Heart right ventricle (tissue), 16 donors: Measurements from ENCODE around the gene PRKACB. TPM values are rescaled to one million over a fixed set of nuclear protein-coding genes. Genes with fewer than 3 reads are reported as not detected.

Experiments
- ATAC-seq, 8 donors: fragments of 200-7000 bp; cut with Tn5 transposase; one replicate each; pipeline ENCODE4 v1.9.1; 2020; ENCODE audit warnings: mild to moderate bottlenecking in 8 of 8, moderate library complexity in 8 of 8, moderate number of reproducible peaks in 1 of 8
- DNase-seq, 2 donors: peaks; one replicate each; pipeline ENCODE4 v3.0.0-alpha.2; 2020
- H3K27ac ChIP-seq, 10 donors: fragments of 200-600 bp; sonication (generic) in 2 of 10; one replicate each; pipeline versions ENCODE4 v1.5.0 to v1.8.0; 2020 to 2022; ENCODE audit warnings: mild to moderate bottlenecking in 3 of 10
- H3K27me3 ChIP-seq, 7 donors: fragments of 200-600 bp; one replicate each; pipeline ENCODE4 v1.8.0; 2021 to 2022; ENCODE audit warnings: mild to moderate bottlenecking in 2 of 7
- H3K36me3 ChIP-seq, 9 donors: fragments of 200-600 bp; sonication (generic) in 1 of 9; one replicate each; pipeline versions ENCODE4 v1.5.0 to v1.8.0; 2020 to 2022; ENCODE audit warnings: mild to moderate bottlenecking in 2 of 9
- H3K4me1 ChIP-seq, 9 donors: fragments of 200-600 bp; sonication (generic) in 1 of 9; one replicate each; pipeline versions ENCODE4 v1.5.0 to v1.8.0; 2020 to 2022; ENCODE audit warnings: mild to moderate bottlenecking in 4 of 9
- H3K4me3 ChIP-seq, 10 donors: fragments of 200-600 bp; sonication (generic) in 2 of 10; one replicate each; pipeline versions ENCODE4 v1.5.0 to v1.8.0; 2020 to 2022; ENCODE audit warnings: mild to moderate bottlenecking in 7 of 10, moderate library complexity in 2 of 10
- H3K9me3 ChIP-seq, 11 donors: fragments of 200-600 bp in 10 of 11; sonication (generic) in 2 of 11; one replicate each; pipeline versions ENCODE4 v1.5.0 to v1.8.0; 2013 to 2022; ENCODE audit warnings: mild to moderate bottlenecking in 2 of 11, control low read depth in 1 of 11, moderate library complexity in 1 of 11
- WGBS, 2 donors: extraction: QIAGEN DNeasy Blood & Tissue Kit; methylation state at CpG; one replicate each; pipeline ENCODE4 v1.1.7; 2013; ENCODE audit warnings: inconsistent platforms in 1 of 2; 5-methylcytosine and 5-hydroxymethylcytosine counted together
- intact Hi-C, 10 donors: fragments of 100-400 bp; cut with DNase I; formaldehyde crosslinking; loops; one replicate each; pipeline versions ENCODE4 v1.11.1 to v1.14.2; 2022
- polyA plus RNA-seq, 2 donors: library from polyadenylated mRNA; stranded (reverse); fragments of 200-250 nt; gene quantifications; one replicate each; pipeline ENCODE4 v1.2.3, GENCODE V29; 2013
- total RNA-seq, 10 donors: library from RNA; stranded (reverse); fragmentation: NEBNext Ultra II Directional in 3 of 10; extraction: Animal tissue kit (Norgen Biotek cat#: 25700) in 3 of 10; gene quantifications; one replicate each; pipeline versions ENCODE4 v1.2.1 to v1.2.4, GENCODE V29; 2021 to 2023
- TF ChIP-seq, protein P1 (sequence below), 9 donors: fragments of 200-600 bp; sonication (generic) in 2 of 9; IDR thresholded peaks; one replicate each; pipeline versions ENCODE4 v1.5.0 to v1.8.0; 2021 to 2022; ENCODE audit warnings: antibody characterized with exemption in 9 of 9, mild to moderate bottlenecking in 5 of 9, moderate library complexity in 1 of 9
- donor health status: Arrhythmogenic right ventricular cardiomyopathy.
- donor health status: ischemic (EF 13 %, LVEDD 7.1; RV severe dilation, severe dysfunction).
- donor health status: healthy with polysubstance abuse.
- donor health status: DM: no; HTN: yes; CAD: no.
- donor health status: DM: no; HTN: no; CAD: no.
- donor health status: ischemic (EF 25% LVEDD 6.9; RV normal size, moderate dysfunction).
- donor health status: ischemic (EF 25% LVEDD 5.7; RV mildly dilated, moderate dysfunction).
- donor health status: healthy.
- donor health status: DM: yes; HTN: yes; CAD: no.
- donor health status: Ischemic cardiomyopathy.
- donor health status: ischemic (EF 35%, LVEDD 5.7; RV mildly dilated, moderate dysfunction).
- donor health status: nonischemic (EF 11% LVEDD 7.7; RV severe dilation, severe dysfunction).
- donor health status: DM: yes; HTN: yes; CAD: no.
- donor health status: PGD.
- donor health status: ischemic (EF 29% LVEDD 5.4; RV normal size, mild dysfunction).
- donor health status: nonischemic (EF 23%, LVEDD 6.1; RV moderate dilation, normal function).

PRKACB gene
- total and polyA plus RNA-seq, 12 donors: 6.4 to 49.1 (median 39.6) TPM

- Histone ChIP-seq H3K4me3 (no peak overlapping the region), H3K9me3 (peaks cover 0 to 19% (median 6%) of the 10 kb centered on the region in 11 donors), H3K36me3 (no peaks in the 10 kb centered on the region), H3K4me1 (peaks cover 0 to 27% (median 7%) of the 10 kb centered on the region in 9 donors), H3K27me3 (no peaks in the 10 kb centered on the region), H3K27ac (no peak overlapping the region)
- ATAC-seq (peak; percentile 75 to 99 (median 92)), DNase-seq (peak; percentile 36 to 53)
- intact Hi-C loops: no loop called here
- TF ChIP-seq, protein P1, sequence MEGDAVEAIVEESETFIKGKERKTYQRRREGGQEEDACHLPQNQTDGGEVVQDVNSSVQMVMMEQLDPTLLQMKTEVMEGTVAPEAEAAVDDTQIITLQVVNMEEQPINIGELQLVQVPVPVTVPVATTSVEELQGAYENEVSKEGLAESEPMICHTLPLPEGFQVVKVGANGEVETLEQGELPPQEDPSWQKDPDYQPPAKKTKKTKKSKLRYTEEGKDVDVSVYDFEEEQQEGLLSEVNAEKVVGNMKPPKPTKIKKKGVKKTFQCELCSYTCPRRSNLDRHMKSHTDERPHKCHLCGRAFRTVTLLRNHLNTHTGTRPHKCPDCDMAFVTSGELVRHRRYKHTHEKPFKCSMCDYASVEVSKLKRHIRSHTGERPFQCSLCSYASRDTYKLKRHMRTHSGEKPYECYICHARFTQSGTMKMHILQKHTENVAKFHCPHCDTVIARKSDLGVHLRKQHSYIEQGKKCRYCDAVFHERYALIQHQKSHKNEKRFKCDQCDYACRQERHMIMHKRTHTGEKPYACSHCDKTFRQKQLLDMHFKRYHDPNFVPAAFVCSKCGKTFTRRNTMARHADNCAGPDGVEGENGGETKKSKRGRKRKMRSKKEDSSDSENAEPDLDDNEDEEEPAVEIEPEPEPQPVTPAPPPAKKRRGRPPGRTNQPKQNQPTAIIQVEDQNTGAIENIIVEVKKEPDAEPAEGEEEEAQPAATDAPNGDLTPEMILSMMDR (IDR thresholded peaks at IDR 0.05): no peak
- 19 to 23% methylated on average over 4 of the region's 4 CpGs for WGBS, 2 donors
Observed at GRCh38 chr1:84253891-84254290, 109.8 kb downstream of the PRKACB start.

GRCh38 chr1:84254703-84255238 lies 110.7 kb downstream of the PRKACB start:
- Histone ChIP-seq H3K4me3 (no peak overlapping the region), H3K9me3 (peaks cover 0 to 19% (median 6%) of the 10 kb centered on the region in 11 donors), H3K27me3 (no peaks in the 10 kb centered on the region), H3K4me1 (peaks cover 0 to 27% (median 7%) of the 10 kb centered on the region in 9 donors), H3K36me3 (no peaks in the 10 kb centered on the region), H3K27ac (no peak overlapping the region)
- ATAC-seq (no peak), DNase-seq (no peak)
- 93 to 97% methylated on average over 2 of the region's 2 CpGs for WGBS, 2 donors
- TF ChIP-seq, protein P1 (IDR thresholded peaks at IDR 0.05): no peak
- intact Hi-C loops: no loop called here

GRCh38 chr1:84255582-84255981 lies 111.5 kb downstream of the PRKACB start:
- TF ChIP-seq, protein P1 (IDR thresholded peaks at IDR 0.05): no peak
- Histone ChIP-seq H3K27ac (no peak overlapping the region), H3K9me3 (peaks cover 0 to 13% (median 4%) of the 10 kb centered on the region in 11 donors), H3K36me3 (no peaks in the 10 kb centered on the region), H3K4me3 (no peak overlapping the region), H3K4me1 (peaks cover 0 to 27% (median 7%) of the 10 kb centered on the region in 9 donors), H3K27me3 (no peaks in the 10 kb centered on the region)
- DNase-seq (no peak), ATAC-seq (no peak)
- intact Hi-C loops: no loop called here

DNA sequence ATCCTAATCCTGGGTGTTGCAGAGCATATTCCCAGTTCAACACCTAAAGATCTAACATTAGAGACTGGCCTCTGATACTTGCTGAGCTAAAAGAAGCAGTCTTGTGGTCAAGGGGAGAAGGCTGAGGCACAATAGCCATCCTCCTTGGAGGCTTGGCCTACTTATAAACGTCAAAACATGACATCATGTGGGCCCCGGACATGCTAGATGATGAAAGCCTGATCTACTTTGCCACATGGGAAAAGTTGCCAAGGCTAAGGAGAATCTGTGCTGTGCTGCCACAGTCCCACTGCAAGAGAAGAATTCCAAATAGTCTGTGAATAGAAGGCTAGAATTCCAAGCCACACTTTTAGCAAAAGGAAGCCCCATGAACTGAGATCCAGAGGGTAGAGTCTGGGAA lies 113.5 kb downstream of the PRKACB start:
- TF ChIP-seq, protein P1 (IDR thresholded peaks at IDR 0.05): no peak
- Histone ChIP-seq H3K36me3 (no peaks in the 10 kb centered on the region), H3K4me3 (no peak overlapping the region), H3K27ac (no peak overlapping the region), H3K4me1 (peaks cover 0 to 27% (median 7%) of the 10 kb centered on the region in 9 donors), H3K9me3 (no peaks in the 10 kb centered on the region), H3K27me3 (no peaks in the 10 kb centered on the region)
- DNase-seq (no peak), ATAC-seq (no peak)
- intact Hi-C loops: no loop called here
- 44 to 59% methylated on average over 2 of the region's 2 CpGs for WGBS, 2 donors
